ENCODE measurements around the gene SLC25A13. TPM values are rescaled to one million over a fixed set of nuclear protein-coding genes. Genes with fewer than 3 reads are reported as not detected.

The SLC25A13 gene
- total RNA-seq, 1 experiment from 2014 or later, result 71.7 TPM

DNA sequence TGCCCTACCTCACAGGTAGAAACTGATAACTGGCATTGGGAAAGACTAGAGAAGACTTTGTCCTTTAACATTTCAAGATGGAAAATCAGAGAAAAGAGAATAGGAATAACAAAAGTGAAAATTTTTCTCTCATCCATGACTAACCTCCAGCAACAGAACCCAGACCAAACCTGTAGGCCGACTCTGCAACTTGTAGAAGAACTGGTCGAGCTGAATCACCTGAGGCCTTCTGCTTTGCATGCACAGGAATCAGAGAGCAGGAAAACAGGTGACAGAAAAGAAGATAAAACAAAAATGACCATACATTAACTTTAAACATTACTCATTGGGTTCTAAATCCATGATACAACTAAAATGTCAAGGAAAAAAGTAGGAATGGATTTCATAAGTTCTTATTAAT, 137.1 kb downstream of the SLC25A13 start:
- no peak overlapping the region for H3K56ac ChIP-seq (ENCODE audit: insufficient read length, low read depth, low read length)
- TF ChIP-seq, protein P1, sequence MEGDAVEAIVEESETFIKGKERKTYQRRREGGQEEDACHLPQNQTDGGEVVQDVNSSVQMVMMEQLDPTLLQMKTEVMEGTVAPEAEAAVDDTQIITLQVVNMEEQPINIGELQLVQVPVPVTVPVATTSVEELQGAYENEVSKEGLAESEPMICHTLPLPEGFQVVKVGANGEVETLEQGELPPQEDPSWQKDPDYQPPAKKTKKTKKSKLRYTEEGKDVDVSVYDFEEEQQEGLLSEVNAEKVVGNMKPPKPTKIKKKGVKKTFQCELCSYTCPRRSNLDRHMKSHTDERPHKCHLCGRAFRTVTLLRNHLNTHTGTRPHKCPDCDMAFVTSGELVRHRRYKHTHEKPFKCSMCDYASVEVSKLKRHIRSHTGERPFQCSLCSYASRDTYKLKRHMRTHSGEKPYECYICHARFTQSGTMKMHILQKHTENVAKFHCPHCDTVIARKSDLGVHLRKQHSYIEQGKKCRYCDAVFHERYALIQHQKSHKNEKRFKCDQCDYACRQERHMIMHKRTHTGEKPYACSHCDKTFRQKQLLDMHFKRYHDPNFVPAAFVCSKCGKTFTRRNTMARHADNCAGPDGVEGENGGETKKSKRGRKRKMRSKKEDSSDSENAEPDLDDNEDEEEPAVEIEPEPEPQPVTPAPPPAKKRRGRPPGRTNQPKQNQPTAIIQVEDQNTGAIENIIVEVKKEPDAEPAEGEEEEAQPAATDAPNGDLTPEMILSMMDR (conservative IDR thresholded peaks at IDR 0.05), result no peak
- no peak overlapping the region for H3K9ac ChIP-seq (ENCODE audit: extremely low read depth, insufficient read length, low read length)
- H3K23ac ChIP-seq (ENCODE audit: insufficient read length, low read depth, low read length), result no peak overlapping the region
- Mint-ChIP-seq H3K9me3 (no peaks in the 10 kb centered on the region), H3K27me3 (ENCODE audit: low read depth) (no peaks in the 10 kb centered on the region), H3K27ac (no peak overlapping the region), H3K4me3 (no peak overlapping the region), H3K4me1 (peaks cover 30 to 35% of the 10 kb centered on the region in 2 experiments), H3K36me3 (ENCODE audit: insufficient read depth in 1 of 3, low read depth in 3 of 3) (peaks cover 4 to 23% (median 18%) of the 10 kb centered on the region in 3 experiments; a peak in 6 of 7 replicates)
- peaks cover 3% of the 10 kb centered on the region; the same call in 1 of the 2 replicates for H3K4me1 ChIP-seq (ENCODE audit: insufficient read depth, low read length)
- H3K4ac ChIP-seq (ENCODE audit: low read depth, low read length), result no peak overlapping the region
- no peak overlapping the region for H2BK5ac ChIP-seq (ENCODE audit: insufficient read length, low read length)
- no peak overlapping the region for H3K18ac ChIP-seq (ENCODE audit: insufficient read length, low read depth, low read length)
- H3K27me3 ChIP-seq (ENCODE audit: insufficient read depth, low read length), result no peaks in the 10 kb centered on the region
- H4K5ac ChIP-seq (ENCODE audit: insufficient read length, low read depth, low read length), result no peak overlapping the region
- no peak overlapping the region for H2BK15ac ChIP-seq (ENCODE audit: low read depth, low read length)
- no peak overlapping the region for H2AK5ac ChIP-seq (ENCODE audit: insufficient read length, low read length)
- H4K91ac ChIP-seq (ENCODE audit: insufficient read length, low read depth, low read length), result no peak overlapping the region
- H2BK12ac ChIP-seq (ENCODE audit: insufficient read length, low read depth, low read length), result no peak overlapping the region
- no peaks in the 10 kb centered on the region for H4K20me1 ChIP-seq (ENCODE audit: control insufficient read depth, insufficient read depth, insufficient read length)
- no peak overlapping the region for H4K8ac ChIP-seq (replicated peaks; ENCODE audit: insufficient read length, low read depth, low read length)
- no peaks in the 10 kb centered on the region for H3K79me2 ChIP-seq (ENCODE audit: insufficient read depth, low read length)
- no peaks in the 10 kb centered on the region for H3K23me2 ChIP-seq (ENCODE audit: insufficient read length, low read depth, low read length, poor library complexity, severe bottlenecking)
- H3K27ac ChIP-seq (ENCODE audit: insufficient read length, low read depth, low read length), result no peak overlapping the region
- no peak overlapping the region for H2BK120ac ChIP-seq (ENCODE audit: low read depth, low read length, poor library complexity, severe bottlenecking)
- H3K14ac ChIP-seq (ENCODE audit: insufficient read depth, low read length), result no peak overlapping the region
- DNase-seq, result no peak
- H3K9me3 ChIP-seq (ENCODE audit: control insufficient read depth, low read depth, low read length), result no peaks in the 10 kb centered on the region
- H3K4me2 ChIP-seq (ENCODE audit: insufficient read depth, insufficient read length, low read length), result no peak overlapping the region
- H3K79me1 ChIP-seq (ENCODE audit: insufficient read depth, low read depth, low read length, poor library complexity, severe bottlenecking), result no peaks in the 10 kb centered on the region
- no peak overlapping the region for H2BK20ac ChIP-seq (ENCODE audit: low read depth, low read length, poor library complexity, severe bottlenecking)
- H2AFZ ChIP-seq (ENCODE audit: low read length), result no peak overlapping the region
- WGBS (ENCODE audit: extremely low coverage, insufficient read length, low lambda C conversion rate), result no CpG with 5 or more reads among the region's 2 CpGs
- no peak overlapping the region for H3T11ph ChIP-seq (ENCODE audit: low read length)

All from H9 (cell line).